HEK293 (cell line): Measurements from ENCODE around the gene FGF23.

Experiments used
- ZNF112 ChIP-seq: fragments of 450-650 bp; formaldehyde crosslinking; IDR thresholded peaks from 2 replicates; pipeline ENCODE4 v1.5.0; 2017; ENCODE audit warnings: missing biosample characterization, missing genetic modification characterization
- ZNF169 ChIP-seq: fragments of 450-650 bp; formaldehyde crosslinking; IDR thresholded peaks from 2 replicates; pipeline ENCODE4 v1.5.1; 2016; ENCODE audit warnings: missing biosample characterization, missing genetic modification characterization
- ZNF274 ChIP-seq, 2 experiments: fragments of 200-500 bp in 1 of 2; fragments of 450-650 bp in 1 of 2; sonication (Bioruptor generic) in 1 of 2; formaldehyde crosslinking in 1 of 2; IDR thresholded peaks; 2 replicates each; pipeline versions ENCODE4 v1.5.1 to v1.6.1; 2014 to 2016; ENCODE audit warnings: borderline replicate concordance in 1 of 2, inconsistent platforms in 1 of 2, low read length in 1 of 2, missing biosample characterization in 1 of 2, missing genetic modification characterization in 1 of 2

- no peak for TF ChIP-seq ZNF274 (IDR thresholded peaks at IDR 0.05; ENCODE audit: low read length)
- TF ChIP-seq ZNF274 (tag by site-specific recombination; IDR thresholded peaks at IDR 0.05; ENCODE audit: borderline replicate concordance): no peak
- TF ChIP-seq ZNF112 (tag by site-specific recombination): no peak
- TF ChIP-seq ZNF169 (tag by site-specific recombination): no peak
Observed at GRCh38 chr12:4331842-4332241, 47.7 kb downstream of the FGF23 start.
